NCI-H2029 (cell line): ENCODE data around the gene ILF3.
"Not testable (repeated sequence)": the region's sequence is repeated elsewhere in the genome, so short reads cannot be mapped to it uniquely, and the experiment has no call there.

Experiments used
- DNase-seq: peaks from one replicate; lab custom pipeline; 2025; lab: John Stamatoyannopoulos, UW

ILF3 gene

GRCh38 chr19:10675214-10675613 lies 21.1 kb downstream of the ILF3 start:
- not testable (repeated sequence) for DNase-seq

GRCh38 chr19:10677751-10678150 lies 23.6 kb downstream of the ILF3 start:
- DNase-seq, result no peak

- peak; percentile 32 for DNase-seq
Measured at GRCh38 chr19:10678813-10679212, 24.7 kb downstream of the ILF3 start.

- DNase-seq, result no peak
Measured at GRCh38 chr19:10679743-10680142, 25.6 kb downstream of the ILF3 start.

- DNase-seq, result no peak
Measured at GRCh38 chr19:10680545-10681135, 26.5 kb downstream of the ILF3 start.

GRCh38 chr19:10681658-10682057 lies 27.5 kb downstream of the ILF3 start:
- no peak for DNase-seq

- no peak for DNase-seq
Measured at GRCh38 chr19:10682397-10683063, 28.4 kb downstream of the ILF3 start.

- no peak for DNase-seq
Measured at GRCh38 chr19:10683064-10683426, 28.9 kb downstream of the ILF3 start.

GRCh38 chr19:10683582-10683981 lies 29.4 kb downstream of the ILF3 start:
- no peak for DNase-seq

- no peak for DNase-seq
Measured at GRCh38 chr19:10685210-10685609, 31.1 kb downstream of the ILF3 start.

GRCh38 chr19:10686193-10686592 lies 32.0 kb downstream of the ILF3 start:
- DNase-seq, result no peak

- no peak for DNase-seq
Measured at GRCh38 chr19:10686661-10687517, 32.7 kb downstream of the ILF3 start.

- DNase-seq, result no peak
Measured at GRCh38 chr19:10687518-10688288, 33.6 kb downstream of the ILF3 start.

- DNase-seq, result no peak
Measured at GRCh38 chr19:10688545-10689280, 34.6 kb downstream of the ILF3 start.

- no peak for DNase-seq
Measured at GRCh38 chr19:10690341-10690781, 36.2 kb downstream of the ILF3 start.

- no peak for DNase-seq
Measured at GRCh38 chr19:10691178-10691881, 37.2 kb downstream of the ILF3 start.

GRCh38 chr19:10691883-10692282 lies 37.7 kb downstream of the ILF3 start:
- DNase-seq, result no peak

- DNase-seq, result no peak
Measured at GRCh38 chr19:10692673-10693264, 38.6 kb downstream of the ILF3 start.

- no peak for DNase-seq
Measured at GRCh38 chr19:10694706-10695307, 40.7 kb downstream of the ILF3 start.
